Measurements from ENCODE around the gene ARHGAP10.

The ARHGAP10 gene

DNA sequence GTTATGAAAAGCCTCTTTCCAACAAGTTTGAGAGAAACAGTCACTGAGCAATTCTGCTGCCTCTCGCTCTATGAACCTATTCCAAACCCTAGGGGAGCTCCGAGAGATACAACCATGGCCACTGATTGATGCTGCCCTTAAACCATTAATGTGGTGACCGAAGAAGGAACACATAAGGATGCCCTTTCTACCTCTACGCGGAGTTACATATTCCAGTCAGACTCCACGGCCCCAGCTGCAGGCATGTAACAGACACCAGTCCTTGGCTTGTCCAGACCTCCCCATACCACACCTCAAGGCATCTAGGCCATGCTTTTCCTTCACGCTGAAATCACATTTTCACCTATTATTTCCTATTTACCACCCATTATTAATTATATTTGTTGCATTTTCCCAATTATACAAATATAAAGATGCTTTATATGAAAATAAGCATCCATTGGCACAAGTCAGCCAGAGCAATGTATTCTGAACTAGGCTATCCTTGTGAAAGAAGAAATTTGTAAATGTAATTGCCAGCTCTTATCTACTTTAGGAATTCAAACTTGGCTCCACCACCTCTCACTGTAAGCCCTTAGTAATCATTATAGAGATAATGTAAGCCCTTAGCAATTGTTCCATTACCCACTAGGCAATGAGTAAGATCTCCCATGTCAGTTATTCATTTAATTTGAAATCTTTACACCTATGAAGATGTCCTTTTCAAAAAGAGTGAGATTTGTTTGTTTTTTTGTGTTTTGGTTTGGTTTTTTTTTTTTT lies 371.9 kb downstream of the ARHGAP10 start:
- TF ChIP-seq CEBPB (IDR thresholded peaks at IDR 0.05) (no peak), CREB1 (IDR thresholded peaks at IDR 0.05; ENCODE audit: low read depth) (no peak), RAD21 (IDR thresholded peaks at IDR 0.05; ENCODE audit: low read depth) (no peak), NFIC (IDR thresholded peaks at IDR 0.05) (no peak), ZBTB7A (IDR thresholded peaks at IDR 0.05; ENCODE audit: low read depth) (no peak), TEAD4 (IDR thresholded peaks at IDR 0.05) (no peak), YY1 (IDR thresholded peaks at IDR 0.05; ENCODE audit: low read depth) (no peak), EP300 (IDR thresholded peaks at IDR 0.05; ENCODE audit: borderline replicate concordance) (no peak), TCF12 (IDR thresholded peaks at IDR 0.05; ENCODE audit: low read depth) (no peak), FOXM1 (IDR thresholded peaks at IDR 0.05; ENCODE audit: borderline replicate concordance, low read depth) (no peak), EGR1 (IDR thresholded peaks at IDR 0.05) (no peak), TAF1 (IDR thresholded peaks at IDR 0.05; ENCODE audit: low read depth) (no peak)
- TF ChIP-seq, protein P1, sequence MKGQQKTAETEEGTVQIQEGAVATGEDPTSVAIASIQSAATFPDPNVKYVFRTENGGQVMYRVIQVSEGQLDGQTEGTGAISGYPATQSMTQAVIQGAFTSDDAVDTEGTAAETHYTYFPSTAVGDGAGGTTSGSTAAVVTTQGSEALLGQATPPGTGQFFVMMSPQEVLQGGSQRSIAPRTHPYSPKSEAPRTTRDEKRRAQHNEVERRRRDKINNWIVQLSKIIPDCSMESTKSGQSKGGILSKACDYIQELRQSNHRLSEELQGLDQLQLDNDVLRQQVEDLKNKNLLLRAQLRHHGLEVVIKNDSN (IDR thresholded peaks at IDR 0.05), result no peak
- TF ChIP-seq, protein P2, sequence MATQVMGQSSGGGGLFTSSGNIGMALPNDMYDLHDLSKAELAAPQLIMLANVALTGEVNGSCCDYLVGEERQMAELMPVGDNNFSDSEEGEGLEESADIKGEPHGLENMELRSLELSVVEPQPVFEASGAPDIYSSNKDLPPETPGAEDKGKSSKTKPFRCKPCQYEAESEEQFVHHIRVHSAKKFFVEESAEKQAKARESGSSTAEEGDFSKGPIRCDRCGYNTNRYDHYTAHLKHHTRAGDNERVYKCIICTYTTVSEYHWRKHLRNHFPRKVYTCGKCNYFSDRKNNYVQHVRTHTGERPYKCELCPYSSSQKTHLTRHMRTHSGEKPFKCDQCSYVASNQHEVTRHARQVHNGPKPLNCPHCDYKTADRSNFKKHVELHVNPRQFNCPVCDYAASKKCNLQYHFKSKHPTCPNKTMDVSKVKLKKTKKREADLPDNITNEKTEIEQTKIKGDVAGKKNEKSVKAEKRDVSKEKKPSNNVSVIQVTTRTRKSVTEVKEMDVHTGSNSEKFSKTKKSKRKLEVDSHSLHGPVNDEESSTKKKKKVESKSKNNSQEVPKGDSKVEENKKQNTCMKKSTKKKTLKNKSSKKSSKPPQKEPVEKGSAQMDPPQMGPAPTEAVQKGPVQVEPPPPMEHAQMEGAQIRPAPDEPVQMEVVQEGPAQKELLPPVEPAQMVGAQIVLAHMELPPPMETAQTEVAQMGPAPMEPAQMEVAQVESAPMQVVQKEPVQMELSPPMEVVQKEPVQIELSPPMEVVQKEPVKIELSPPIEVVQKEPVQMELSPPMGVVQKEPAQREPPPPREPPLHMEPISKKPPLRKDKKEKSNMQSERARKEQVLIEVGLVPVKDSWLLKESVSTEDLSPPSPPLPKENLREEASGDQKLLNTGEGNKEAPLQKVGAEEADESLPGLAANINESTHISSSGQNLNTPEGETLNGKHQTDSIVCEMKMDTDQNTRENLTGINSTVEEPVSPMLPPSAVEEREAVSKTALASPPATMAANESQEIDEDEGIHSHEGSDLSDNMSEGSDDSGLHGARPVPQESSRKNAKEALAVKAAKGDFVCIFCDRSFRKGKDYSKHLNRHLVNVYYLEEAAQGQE (IDR thresholded peaks at IDR 0.05; ENCODE audit: low read depth), result no peak
- TF ChIP-seq, protein P3, sequence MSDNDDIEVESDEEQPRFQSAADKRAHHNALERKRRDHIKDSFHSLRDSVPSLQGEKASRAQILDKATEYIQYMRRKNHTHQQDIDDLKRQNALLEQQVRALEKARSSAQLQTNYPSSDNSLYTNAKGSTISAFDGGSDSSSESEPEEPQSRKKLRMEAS (IDR thresholded peaks at IDR 0.05), result no peak

DNA sequence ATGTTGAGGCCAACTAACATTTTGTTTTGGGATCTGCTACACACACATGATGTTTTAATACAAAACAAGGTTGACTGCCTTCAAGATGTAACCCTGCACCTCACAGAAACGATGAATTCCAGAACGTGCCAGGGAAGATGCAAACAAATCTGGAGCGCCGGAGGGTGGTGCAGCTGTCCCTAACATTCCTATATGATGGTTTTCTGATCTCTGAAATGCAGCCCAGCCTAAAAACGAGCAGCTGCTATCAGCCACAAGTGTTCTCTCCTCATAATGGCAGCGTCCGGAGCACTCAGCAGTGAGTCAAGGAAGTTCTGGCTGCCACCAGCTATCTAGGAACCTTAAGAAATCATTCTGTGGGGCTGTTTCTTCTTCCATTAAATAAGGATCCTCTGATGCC lies 376.9 kb downstream of the ARHGAP10 start:
- TF ChIP-seq TEAD4 (IDR thresholded peaks at IDR 0.05) (no peak), FOXM1 (IDR thresholded peaks at IDR 0.05; ENCODE audit: borderline replicate concordance, low read depth) (no peak), EGR1 (IDR thresholded peaks at IDR 0.05) (no peak), NFIC (IDR thresholded peaks at IDR 0.05) (no peak)

DNA sequence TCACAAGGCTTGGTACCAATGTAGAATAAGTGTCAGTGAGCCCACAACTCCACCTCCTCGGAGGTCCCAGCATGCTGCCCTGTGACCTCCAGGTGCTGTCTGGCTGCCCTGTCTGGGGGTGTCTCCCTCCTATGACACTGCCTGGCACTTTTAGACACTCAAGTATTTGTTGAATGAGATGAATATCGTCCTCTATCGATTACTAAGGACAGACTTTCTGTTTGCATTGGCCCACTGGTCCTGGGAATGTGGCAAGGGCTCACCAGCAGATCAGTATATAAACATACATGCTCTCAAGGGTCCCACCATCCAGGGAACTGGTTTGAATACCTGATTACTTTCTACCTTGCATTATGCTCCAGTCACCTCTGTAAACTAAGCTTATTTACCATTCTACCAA lies 377.3 kb downstream of the ARHGAP10 start:
- no peak for TF ChIP-seq TEAD4 (IDR thresholded peaks at IDR 0.05)
- TF ChIP-seq, protein P1 (IDR thresholded peaks at IDR 0.05), result no peak
- TF ChIP-seq RAD21 (IDR thresholded peaks at IDR 0.05; ENCODE audit: low read depth), result no peak
- TF ChIP-seq EP300 (IDR thresholded peaks at IDR 0.05; ENCODE audit: borderline replicate concordance), result no peak
- no peak for TF ChIP-seq TAF1 (IDR thresholded peaks at IDR 0.05; ENCODE audit: low read depth)
- no peak for TF ChIP-seq NFIC (IDR thresholded peaks at IDR 0.05)
- TF ChIP-seq EGR1 (IDR thresholded peaks at IDR 0.05), result no peak
- no peak for TF ChIP-seq TCF12 (IDR thresholded peaks at IDR 0.05; ENCODE audit: low read depth)
- TF ChIP-seq, protein P2 (IDR thresholded peaks at IDR 0.05; ENCODE audit: low read depth), result no peak
- TF ChIP-seq, protein P3 (IDR thresholded peaks at IDR 0.05), result no peak
- no peak for TF ChIP-seq ZBTB7A (IDR thresholded peaks at IDR 0.05; ENCODE audit: low read depth)
- no peak for TF ChIP-seq YY1 (IDR thresholded peaks at IDR 0.05; ENCODE audit: low read depth)
- no peak for TF ChIP-seq CREB1 (IDR thresholded peaks at IDR 0.05; ENCODE audit: low read depth)
- TF ChIP-seq CEBPB (IDR thresholded peaks at IDR 0.05), result no peak
- TF ChIP-seq FOXM1 (IDR thresholded peaks at IDR 0.05; ENCODE audit: borderline replicate concordance, low read depth), result no peak

DNA sequence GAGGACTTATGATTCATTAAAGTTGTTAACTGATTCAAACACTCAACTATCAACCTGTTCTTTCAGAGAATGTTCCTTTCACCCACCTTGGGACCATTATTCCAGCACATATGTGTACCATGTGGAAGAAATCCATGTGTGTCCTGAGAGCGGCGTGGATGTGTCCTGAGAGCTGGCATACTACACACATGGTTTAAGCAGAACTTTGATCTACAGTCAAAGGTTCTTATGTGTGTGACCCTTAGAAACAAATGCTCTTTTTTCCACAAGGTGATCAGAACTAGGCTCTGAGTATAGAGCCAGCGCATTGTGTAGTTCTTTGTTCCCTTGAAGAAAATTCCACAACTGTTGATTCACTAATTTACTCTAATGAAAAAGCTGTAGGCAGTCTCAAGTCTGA lies 378.3 kb downstream of the ARHGAP10 start:
- TF ChIP-seq NFIC (IDR thresholded peaks at IDR 0.05) (no peak), YY1 (IDR thresholded peaks at IDR 0.05; ENCODE audit: low read depth) (no peak), TAF1 (IDR thresholded peaks at IDR 0.05; ENCODE audit: low read depth) (no peak)

DNA sequence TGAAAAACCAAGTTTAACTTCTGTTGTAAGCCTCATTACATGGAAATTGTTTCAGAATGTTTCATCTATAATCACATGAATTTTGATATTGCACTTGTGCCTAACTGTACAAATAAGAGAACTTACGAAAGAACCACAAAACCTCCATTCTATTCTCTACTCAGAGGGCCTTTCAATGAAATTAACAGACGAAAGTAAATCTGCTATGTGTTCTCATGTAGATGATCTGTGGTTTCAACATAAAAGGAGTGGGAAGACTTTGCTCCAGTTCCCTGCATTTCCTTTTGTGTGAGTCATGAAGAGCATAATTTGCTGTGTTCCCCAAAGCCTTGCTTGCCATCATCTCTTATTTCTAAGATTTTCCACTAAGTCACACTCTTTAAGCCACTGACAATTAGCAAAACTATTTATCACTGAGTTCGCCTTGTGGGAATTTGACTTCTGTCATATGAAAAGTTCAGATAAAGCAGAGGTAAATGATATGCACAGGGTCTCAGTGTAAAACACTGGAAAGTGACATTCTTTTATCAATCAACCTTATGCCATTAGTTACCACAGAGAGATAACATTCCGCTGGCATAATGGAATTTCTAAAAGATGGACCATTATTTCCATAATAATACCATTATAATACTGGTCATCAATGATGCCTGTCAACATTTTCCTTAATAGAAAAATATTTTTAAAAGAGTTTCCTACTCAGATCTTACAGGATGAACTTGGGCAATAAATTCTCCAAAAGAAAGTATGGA lies 380.5 kb downstream of the ARHGAP10 start:
- TF ChIP-seq CREB1 (IDR thresholded peaks at IDR 0.05; ENCODE audit: low read depth), result no peak
- TF ChIP-seq RAD21 (IDR thresholded peaks at IDR 0.05; ENCODE audit: low read depth), result no peak
- TF ChIP-seq, protein P3 (IDR thresholded peaks at IDR 0.05), result no peak
- no peak for TF ChIP-seq YY1 (IDR thresholded peaks at IDR 0.05; ENCODE audit: low read depth)
- no peak for TF ChIP-seq EP300 (IDR thresholded peaks at IDR 0.05; ENCODE audit: borderline replicate concordance)
- TF ChIP-seq TCF12 (IDR thresholded peaks at IDR 0.05; ENCODE audit: low read depth), result no peak
- no peak for TF ChIP-seq ZBTB7A (IDR thresholded peaks at IDR 0.05; ENCODE audit: low read depth)
- TF ChIP-seq TAF1 (IDR thresholded peaks at IDR 0.05; ENCODE audit: low read depth), result no peak
- no peak for TF ChIP-seq FOXM1 (IDR thresholded peaks at IDR 0.05; ENCODE audit: borderline replicate concordance, low read depth)
- TF ChIP-seq, protein P1 (IDR thresholded peaks at IDR 0.05), result no peak
- TF ChIP-seq EGR1 (IDR thresholded peaks at IDR 0.05), result no peak
- no peak for TF ChIP-seq CEBPB (IDR thresholded peaks at IDR 0.05)
- TF ChIP-seq, protein P2 (IDR thresholded peaks at IDR 0.05; ENCODE audit: low read depth), result no peak
- no peak for TF ChIP-seq TEAD4 (IDR thresholded peaks at IDR 0.05)
- TF ChIP-seq NFIC (IDR thresholded peaks at IDR 0.05), result no peak
